Prostate gland (tissue), 2 donors: ENCODE data around the gene CRIM1.

Experiments used
- POLR2AphosphoS5 ChIP-seq: sonication (generic); formaldehyde crosslinking; IDR thresholded peaks from one replicate; pipeline ENCODE4 v1.6.1; 2017; ENCODE audit warnings: antibody characterized with exemption
- TF ChIP-seq, protein P1 (sequence below), 4 experiments: fragments of 200-600 bp in 2 of 4; fragments of 450-650 bp in 2 of 4; sonication (generic) in 2 of 4; IDR thresholded peaks; 1 replicate in 3 of 4; 2 replicates in 1 of 4; pipeline ENCODE4 v1.5.1; 2016 to 2019; ENCODE audit warnings: antibody characterized with exemption in 4 of 4, mild to moderate bottlenecking in 2 of 4, moderate library complexity in 2 of 4

DNA sequence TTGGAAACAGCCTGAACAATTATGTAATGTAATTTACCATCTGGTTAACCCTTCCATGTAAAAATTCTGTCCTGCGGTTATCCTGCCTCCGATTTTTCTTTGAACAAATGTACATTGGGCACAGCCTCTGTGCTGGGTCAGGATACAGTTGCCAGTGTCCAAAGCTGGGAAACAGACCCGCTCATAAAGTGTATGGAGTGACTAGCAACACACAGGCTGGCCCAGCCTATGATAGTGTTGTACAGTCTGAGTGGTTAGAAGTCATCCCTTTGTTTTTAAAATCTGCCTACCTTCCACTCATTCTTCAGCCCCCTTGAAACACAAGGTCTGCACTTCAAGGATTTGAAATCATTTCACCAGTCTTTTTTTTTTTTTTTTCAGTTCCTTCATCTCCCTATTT lies 192.3 kb downstream of the CRIM1 start:
- TF ChIP-seq, protein P1, sequence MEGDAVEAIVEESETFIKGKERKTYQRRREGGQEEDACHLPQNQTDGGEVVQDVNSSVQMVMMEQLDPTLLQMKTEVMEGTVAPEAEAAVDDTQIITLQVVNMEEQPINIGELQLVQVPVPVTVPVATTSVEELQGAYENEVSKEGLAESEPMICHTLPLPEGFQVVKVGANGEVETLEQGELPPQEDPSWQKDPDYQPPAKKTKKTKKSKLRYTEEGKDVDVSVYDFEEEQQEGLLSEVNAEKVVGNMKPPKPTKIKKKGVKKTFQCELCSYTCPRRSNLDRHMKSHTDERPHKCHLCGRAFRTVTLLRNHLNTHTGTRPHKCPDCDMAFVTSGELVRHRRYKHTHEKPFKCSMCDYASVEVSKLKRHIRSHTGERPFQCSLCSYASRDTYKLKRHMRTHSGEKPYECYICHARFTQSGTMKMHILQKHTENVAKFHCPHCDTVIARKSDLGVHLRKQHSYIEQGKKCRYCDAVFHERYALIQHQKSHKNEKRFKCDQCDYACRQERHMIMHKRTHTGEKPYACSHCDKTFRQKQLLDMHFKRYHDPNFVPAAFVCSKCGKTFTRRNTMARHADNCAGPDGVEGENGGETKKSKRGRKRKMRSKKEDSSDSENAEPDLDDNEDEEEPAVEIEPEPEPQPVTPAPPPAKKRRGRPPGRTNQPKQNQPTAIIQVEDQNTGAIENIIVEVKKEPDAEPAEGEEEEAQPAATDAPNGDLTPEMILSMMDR (IDR thresholded peaks at IDR 0.05) = no peak
- TF ChIP-seq POLR2AphosphoS5 = no peak
